Activated CD8-positive, alpha-beta memory T cell treated with anti-CD3 and anti-CD28 coated beads, Interleukin-2, amount 50 U/mL, for 1 hour (primary cell): ENCODE data around the gene AHRR.
"Not testable (repeated sequence)": the region's sequence is repeated elsewhere in the genome, so short reads cannot be mapped to it uniquely, and the experiment has no call there.

Source experiments
- DNase-seq: peaks from one replicate; pipeline ENCODE4 v3.0.0-alpha.2; 2020; ENCODE audit errors: extremely low read depth

The AHRR gene

GRCh38 chr5:474840-475661 lies 153.5 kb downstream of the AHRR start:
- no peak for DNase-seq

- DNase-seq: no peak
Measured at GRCh38 chr5:475704-476101, 154.2 kb downstream of the AHRR start.

- no peak for DNase-seq
Measured at GRCh38 chr5:476102-476813, 154.7 kb downstream of the AHRR start.

GRCh38 chr5:476814-477175 lies 155.3 kb downstream of the AHRR start:
- no peak for DNase-seq

DNA sequence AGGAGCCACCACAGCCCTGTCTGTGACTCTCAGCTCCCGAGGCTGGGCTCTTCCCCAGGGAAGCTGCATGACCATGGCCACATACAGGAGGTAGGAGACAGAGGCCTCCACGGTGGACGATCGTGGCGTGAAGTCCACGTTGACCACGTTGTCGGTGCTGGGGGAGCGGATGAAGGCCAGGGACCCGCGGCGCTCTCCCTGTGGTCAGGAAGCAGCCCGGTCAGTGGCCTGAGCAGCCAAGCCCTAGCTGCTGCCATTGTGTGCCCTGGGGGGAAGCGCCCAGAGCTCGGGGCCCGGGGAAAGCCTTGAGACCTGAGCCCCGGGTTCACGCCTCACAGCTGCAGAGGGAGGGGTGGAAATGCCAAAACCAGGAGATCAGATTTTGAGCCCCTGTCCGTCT lies 155.7 kb downstream of the AHRR start:
- no peak for DNase-seq

- DNase-seq: no peak
Measured at GRCh38 chr5:477871-478270, 156.4 kb downstream of the AHRR start.

DNA sequence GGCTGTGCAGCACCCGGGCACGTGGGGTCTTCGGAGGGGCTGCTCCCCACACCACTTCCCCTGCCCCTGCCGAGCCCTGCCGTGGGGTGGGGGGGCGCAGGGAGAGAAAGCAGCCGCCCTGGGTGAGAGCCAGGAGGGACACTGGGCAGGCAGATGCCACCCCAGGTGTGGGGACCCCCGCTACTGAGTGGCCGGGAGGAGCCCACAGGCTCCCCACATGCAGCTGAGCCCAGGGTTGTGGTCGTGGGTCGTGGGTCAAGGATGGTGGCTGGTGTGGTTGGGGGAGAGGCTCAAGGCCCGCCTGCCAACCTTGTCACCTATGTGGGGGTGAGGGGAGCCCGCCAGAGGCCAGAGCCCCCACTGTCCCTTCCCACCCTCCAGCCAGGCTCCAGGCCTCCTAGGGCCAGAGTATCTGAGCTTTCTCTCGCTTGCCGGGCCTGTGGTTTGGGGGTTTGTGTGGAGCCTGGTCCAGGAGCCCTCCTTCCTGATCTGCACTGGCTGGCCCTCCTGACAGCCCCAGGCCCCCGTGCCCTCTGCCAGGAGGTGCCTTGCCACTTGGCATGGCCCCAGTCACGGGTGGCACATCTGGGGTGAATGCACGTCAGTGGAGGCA lies 157.0 kb downstream of the AHRR start:
- no peak for DNase-seq

DNA sequence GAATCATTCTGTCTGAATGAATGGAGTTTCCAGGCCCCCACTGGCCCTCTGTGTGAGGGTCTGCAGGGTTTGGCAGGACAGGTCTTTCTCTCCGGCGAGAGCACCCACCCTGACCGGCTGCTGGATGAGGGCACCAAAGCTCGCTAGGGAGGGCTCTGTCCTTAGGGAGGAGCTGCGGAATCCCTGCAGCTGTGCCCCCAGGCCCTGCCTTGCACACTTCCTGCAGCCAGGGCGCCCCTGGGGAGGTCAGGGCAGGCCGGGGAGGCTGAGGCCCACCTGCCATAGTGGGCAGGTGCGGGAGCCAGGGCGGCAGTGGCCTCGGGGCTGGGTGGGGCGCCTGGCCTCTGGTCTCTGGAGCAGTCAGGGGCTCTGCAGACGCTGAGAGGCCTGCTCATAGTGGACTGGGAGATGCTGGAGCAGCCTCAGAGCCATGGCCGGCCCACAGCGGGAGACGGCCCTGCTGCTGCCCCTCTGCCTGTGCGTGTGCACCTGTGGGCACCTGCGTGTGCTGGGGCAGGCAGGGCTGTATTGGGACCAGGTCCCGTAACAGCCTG lies 157.5 kb downstream of the AHRR start:
- DNase-seq: no peak

- DNase-seq: no peak
Measured at GRCh38 chr5:479566-480319, 158.2 kb downstream of the AHRR start.

DNA sequence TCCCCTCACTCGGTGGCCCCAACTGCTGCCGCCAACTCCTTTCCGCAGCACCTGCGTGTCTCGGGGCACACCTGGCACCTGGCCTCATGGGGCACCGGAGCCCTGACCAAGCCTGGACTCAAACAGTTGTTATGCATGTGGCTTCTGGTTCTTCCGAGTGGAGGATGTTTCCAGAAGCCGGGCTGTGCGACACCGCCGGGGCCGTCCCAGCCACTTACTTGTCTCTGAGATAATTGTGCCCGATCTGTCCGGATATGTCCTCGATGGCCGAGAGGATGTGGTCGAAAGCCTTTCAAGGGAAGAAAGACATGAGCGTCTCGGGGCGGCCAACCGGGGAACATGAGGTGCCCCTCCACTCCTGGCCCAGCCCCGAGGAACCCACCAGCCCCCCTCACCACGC lies 159.8 kb downstream of the AHRR start:
- DNase-seq: no peak

DNA sequence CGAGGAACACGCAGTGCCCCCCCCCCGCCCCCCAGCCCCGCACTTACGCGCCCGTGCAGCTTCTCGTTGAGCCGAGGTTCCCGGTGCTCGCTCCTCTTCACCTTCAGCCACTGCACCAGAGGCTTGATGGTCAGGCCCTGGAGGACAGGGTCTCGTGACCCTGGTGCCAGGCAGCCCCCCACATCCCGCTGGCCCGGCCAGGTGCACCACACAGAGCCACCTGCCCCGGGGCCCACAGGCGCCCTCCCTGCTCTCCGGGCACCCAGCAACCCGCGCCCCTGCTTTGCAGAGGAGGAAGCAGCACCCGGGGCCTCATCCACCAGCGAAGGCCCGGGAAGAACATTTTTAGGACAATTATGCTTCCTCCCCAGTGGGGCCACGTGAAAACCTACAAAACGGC lies 160.5 kb downstream of the AHRR start:
- no peak for DNase-seq

DNA sequence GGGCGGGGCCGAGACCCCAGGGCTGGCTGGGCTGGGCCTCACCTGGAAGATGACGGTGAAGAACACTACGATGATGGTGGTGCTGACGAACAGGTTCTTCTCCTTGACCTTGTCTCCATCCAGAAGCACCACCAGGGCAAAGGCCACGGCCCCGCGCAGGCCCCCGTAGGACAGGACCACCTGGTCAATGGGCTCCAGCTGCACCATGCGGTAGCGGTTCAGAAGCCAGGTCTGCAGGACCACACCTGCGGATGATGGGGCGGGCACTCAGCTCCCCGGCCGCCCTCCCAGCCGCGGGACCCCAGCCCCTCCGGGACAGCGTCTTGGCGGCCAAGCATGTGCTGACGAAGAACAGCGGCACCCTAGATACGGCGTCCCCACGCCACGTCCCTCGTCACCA lies 161.0 kb downstream of the AHRR start:
- DNase-seq: no peak

DNA sequence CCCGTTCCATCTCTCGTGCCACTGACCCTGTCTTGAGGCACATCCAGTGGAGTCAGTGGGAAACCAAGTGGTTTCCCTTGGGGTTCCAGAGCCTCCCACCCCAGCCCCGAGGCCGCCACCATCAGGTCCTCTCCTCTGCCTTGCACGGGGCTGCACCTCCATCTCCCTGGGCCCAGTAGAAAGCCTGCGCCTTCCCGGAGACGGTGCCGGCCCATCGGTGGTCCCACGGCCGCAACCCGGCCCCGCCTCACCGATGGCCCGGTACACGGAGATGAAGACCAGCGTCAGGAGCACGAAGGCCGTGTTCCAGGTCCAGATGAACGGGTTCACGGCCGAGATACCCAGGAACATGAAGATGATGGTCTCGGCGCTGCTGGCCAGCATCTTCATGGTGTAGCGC lies 161.5 kb downstream of the AHRR start:
- no peak for DNase-seq

DNA sequence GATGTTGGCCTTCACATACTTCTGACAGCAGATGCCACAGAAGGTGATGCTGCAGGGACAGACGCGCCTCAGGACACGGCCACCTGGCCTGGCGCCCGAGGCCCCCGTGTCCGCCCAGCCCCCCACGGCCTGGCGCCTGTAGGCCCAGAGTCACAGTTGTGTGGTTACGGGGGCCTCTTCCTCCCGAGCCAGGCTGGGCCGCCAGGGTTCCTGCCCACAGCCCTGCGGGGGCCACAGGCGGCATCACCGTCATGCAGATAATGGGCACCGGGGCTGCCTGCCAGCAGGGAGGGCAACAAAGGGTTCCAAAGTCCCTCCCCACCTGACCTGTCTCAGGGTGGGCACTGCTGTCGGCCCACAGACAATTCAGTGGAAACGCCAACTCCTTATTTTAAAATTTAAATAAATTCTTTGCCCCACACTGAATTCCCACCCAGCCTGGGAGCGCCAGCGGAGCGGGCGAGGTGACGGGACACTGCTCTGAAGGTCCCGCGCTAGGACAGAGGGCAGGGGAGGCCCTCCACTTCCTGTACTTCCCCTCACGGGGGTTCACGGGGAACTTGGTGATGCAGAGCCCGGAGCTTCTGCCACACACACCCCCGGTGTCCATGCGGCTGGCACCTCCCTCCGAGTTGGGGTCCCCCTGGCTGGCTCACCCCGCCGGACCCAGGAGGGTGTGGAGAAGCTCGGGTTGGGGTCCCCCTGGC lies 162.1 kb downstream of the AHRR start:
- no peak for DNase-seq

DNA sequence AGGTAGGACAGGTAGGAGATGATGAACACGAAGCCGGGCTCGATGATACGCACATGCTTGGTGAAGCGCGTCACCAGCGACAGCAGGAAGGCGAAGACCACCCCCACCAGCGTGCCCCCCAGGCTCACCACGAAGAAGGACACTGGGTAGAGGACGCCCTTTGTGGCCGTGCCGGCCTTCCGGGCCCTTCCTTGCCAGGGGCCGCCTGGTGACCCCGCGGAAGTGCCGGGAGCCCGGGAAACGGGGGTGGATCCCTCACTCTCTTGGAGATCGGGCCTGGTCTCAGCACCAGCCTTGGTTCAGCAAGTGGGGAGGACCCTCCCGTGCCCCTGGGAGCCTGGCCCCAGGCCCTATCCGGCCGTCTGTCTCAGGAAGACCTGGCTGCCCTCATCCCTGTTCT lies 163.0 kb downstream of the AHRR start:
- DNase-seq: no peak

- no peak for DNase-seq
Measured at GRCh38 chr5:485113-485945, 163.8 kb downstream of the AHRR start.

GRCh38 chr5:485946-486491 lies 164.5 kb downstream of the AHRR start:
- no peak for DNase-seq

DNA sequence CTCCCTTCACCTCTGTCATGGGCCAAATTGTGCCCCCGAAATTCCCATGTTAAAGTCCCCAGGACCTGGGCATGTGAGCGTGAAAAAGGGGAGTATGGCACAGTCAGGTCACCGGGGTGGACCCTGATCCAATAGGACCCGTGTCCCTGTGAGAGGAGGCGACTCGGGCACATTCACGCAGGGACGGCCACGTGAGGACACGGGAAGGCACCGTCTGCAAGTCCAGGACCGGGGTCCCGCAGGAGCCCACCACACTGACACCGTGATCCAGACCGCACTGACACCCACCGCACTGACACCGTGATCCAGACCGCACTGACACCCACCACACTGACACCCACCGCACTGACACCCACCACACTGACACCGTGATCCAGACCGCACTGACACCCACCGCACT lies 165.1 kb downstream of the AHRR start:
- not testable (repeated sequence) for DNase-seq
